ACHN (cell line): Measurements from ENCODE around the gene TMC5.
"Not testable (repeated sequence)": the region's sequence is repeated elsewhere in the genome, so short reads cannot be mapped to it uniquely, and the experiment has no call there.

Experiments
- DNase-seq: peaks from one replicate; pipeline ENCODE4 v3.0.0-alpha.2; 2015
- in situ Hi-C: cut with HindIII; loops from 2 replicates; pipeline ENCODE4 v1.10.0; 2017; ENCODE audit warnings: low sequenced_read_pairs, low pct_ligation_motif_present, low pct_unique_long_range_greater_than_20kb

Gene TMC5

GRCh38 chr16:19417640-19418039 is at the start of gene TMC5:
Gene TMC5, plus strand, starts transcription at chr16:19417883. Its CDS starts 22,156 bp downstream, at chr16:19440039.
- no peak for DNase-seq
- in situ Hi-C loops, result loop anchor here (25.0 kb wide), 1 partner anchor 95 kb away; the partner anchor contains the start of genes CCP110 and GDE1

DNA sequence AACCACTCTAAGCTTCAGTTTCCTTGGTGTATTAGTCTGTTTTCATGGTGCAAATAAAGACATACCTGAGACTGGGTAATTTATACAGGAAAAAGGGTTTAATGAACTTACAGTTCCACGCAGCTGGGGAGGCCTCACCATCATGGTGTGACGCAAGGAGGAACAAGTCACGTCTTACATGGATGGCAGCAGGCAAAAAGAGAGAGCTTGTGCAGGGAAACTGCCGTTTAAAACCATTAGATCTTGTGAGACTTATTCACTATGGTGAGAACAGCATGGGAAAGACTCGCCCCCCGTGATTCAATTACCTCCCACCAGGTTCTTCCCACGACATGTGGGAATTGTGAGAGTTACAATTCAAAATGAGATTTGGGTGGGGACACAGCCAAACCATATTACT is 45.1 kb upstream of the TMC5 start:
- DNase-seq, in situ Hi-C loops: not testable (repeated sequence)

GRCh38 chr16:19374402-19374801 is 43.3 kb upstream of the TMC5 start:
- no peak for DNase-seq
- in situ Hi-C loops, result no loop called here

DNA sequence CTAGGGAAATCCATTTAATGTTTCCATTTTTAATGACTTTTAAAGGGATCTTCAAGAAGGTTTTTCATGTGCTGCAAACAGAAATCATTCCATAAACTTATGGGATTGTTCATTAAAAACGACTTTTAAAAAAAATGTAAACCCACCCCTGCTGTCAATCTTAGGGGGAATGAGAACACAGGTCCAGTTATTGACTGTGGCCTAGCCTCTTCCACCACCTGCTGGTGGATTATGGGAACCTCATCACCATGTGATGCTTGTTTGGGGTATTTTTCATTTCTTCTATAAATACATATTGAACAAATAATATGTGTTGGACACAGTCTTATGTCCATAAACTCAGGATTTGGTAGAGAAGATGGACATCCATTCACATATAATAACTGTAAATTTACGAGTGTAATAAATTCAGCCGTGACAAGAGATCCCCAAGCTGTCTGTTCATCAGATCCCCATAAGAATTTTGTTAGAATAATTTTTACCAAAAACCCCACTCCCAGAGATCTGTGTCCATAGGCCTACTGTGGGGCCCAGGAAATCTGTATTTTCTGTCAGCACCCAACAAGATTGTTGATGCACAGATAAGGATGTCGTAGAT is 42.0 kb upstream of the TMC5 start:
- DNase-seq, result peak; percentile 64
- in situ Hi-C loops, result no loop called here

GRCh38 chr16:19377864-19378263 is 39.8 kb upstream of the TMC5 start:
- DNase-seq, result no peak
- in situ Hi-C loops, result no loop called here

- no peak for DNase-seq
- in situ Hi-C loops, result no loop called here
Measured at GRCh38 chr16:19378511-19378910, 39.2 kb upstream of the TMC5 start.

DNA sequence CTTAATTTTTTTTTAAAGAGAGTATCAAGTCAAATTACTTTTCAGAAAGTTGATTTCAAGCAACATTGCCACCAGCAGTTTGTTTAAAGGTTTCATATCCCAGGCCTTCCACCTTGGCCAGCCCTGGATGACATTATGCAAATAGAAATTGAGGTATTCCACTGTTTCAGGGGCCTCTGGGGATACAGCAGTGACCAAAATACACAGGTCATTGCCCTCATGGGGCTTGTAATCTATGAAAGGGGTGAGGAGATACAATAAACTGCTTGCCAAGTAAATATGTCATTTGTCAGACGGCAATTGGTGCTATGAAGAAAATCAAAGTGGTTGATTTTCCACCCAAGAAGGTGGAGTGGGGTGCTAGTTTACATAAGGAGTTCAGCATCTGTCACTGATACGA is 37.8 kb upstream of the TMC5 start:
- DNase-seq, result no peak
- in situ Hi-C loops, result no loop called here

- in situ Hi-C loops, result no loop called here
- DNase-seq, result no peak
Measured at GRCh38 chr16:19380328-19380727, 37.4 kb upstream of the TMC5 start.

GRCh38 chr16:19382084-19382801 is 35.4 kb upstream of the TMC5 start:
- no peak for DNase-seq
- in situ Hi-C loops, result no loop called here

DNA sequence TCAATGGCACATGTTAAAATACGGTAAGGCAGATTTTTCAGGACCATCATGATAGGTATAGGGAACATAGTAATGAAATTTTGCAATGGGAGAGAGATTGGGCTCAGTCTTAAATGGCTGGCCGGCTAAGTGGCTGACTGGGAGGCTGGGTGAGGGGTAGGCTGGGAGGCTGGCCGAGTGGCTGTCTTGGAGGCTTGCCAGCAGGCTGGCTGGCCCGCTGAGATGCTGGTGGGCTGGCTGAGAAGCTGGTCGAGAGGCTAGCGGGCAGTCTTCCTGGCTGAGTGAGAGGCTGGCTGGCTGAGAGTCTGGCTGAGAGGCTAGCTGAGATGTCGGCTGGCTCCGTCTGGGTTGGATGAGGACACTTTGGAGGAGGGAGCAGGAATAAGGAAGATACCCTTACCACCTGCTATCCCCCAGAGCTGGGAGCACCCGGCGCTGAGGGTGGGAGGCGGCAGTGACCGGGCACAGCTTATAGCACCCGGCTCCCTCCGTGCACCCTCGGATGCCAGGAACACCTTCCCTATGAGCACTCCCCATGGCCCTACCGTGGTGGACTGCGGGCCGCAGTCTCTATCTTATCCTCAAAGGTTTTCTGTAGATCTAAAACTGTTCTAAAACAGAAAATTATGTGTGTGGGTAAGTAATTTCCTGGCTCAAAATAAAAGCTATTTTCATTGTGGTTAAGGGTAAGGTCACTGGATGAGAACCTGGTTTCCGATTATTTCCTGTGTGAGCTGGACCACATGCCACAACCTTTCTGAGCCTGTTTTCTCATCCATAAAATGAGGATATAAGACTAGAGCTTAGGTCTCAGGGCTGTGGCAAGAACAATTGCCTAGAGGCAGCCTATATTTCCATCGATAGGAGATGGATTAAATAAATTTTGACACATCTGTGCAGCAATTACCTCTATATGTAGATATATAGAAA is 34.5 kb upstream of the TMC5 start:
- DNase-seq, result no peak
- in situ Hi-C loops, result no loop called here

DNA sequence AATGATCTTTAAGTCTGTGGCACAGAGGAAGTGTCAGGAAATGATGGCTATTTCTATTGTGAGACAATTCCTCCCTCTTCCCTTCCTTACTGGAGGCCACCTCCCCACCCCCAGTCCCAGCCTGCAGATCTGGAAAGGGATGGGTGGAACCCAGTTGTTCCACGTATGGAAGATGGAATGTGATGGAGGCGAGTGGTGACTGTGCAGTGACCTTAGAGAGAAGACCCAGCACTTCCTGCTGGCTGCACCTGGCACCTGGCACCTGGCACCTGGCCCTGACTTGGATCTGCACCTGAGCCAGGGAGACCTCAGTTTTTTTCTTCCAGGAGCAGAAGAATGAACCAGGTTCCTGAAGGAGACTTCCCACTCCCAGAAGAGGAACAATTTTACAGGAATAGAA is 33.0 kb upstream of the TMC5 start:
- peak; percentile 15 for DNase-seq
- in situ Hi-C loops, result no loop called here

DNA sequence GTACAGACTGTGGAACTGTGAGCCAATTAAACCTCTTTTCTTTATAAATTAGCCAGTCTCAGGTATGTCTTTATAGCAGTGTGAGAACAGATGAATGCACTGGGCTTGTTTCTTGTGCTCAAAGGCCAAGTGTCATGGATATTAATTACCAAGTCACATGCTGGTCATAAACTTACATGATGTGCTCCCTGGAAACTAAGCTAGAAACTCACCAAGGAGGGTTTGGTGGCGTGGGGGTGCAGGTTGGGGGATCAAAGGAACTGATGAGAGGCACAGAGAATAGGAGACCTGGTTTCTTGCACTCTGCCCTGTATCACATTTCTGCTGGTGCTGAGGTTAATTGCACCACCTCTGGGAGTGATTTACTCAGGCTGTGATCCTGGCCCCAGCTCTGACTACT is 31.2 kb upstream of the TMC5 start:
- DNase-seq, result no peak
- in situ Hi-C loops, result no loop called here

DNA sequence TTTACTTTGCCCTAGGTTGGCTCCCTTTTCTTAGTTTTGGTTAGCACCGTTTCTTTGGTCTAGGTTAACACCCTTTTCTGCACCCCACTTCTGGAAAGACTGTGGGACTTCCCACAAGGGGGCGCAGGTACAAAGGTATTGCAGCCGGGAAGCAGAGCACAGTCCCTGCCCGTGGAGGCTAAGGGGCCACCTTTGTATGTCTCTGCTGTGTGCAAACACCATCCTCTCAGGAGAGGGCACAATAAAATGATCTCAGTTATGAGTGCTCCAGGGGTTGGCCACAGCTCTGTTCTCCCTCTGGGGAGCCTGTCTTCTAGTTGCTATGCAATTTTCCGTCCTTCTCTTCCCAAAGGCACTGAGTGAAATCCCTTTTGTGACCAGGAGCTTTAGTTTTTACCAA is 28.4 kb upstream of the TMC5 start:
- in situ Hi-C loops, result no loop called here
- peak; percentile 70 for DNase-seq

- DNase-seq, in situ Hi-C loops: not testable (repeated sequence)
Measured at GRCh38 chr16:19391185-19391776, 26.4 kb upstream of the TMC5 start.

DNA sequence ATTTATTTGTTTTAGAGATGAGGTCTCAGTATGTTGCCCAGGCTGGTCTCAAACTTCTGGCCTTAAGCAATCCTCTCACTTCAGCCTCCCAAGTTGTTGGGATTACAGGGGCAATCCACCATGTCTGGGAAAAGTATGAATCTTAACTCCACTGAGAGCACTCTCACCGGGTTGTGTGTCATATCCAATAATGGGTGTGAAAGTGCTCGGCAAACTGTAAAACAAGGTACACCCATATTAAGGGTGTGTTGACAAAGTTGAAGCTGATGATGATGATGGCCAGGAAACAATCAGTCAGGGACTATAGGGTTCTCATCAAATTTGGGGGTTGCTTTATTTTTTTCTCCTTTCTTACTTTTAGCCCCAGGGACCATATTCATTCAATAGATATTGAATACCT is 25.3 kb upstream of the TMC5 start:
- in situ Hi-C loops, result no loop called here
- no peak for DNase-seq

DNA sequence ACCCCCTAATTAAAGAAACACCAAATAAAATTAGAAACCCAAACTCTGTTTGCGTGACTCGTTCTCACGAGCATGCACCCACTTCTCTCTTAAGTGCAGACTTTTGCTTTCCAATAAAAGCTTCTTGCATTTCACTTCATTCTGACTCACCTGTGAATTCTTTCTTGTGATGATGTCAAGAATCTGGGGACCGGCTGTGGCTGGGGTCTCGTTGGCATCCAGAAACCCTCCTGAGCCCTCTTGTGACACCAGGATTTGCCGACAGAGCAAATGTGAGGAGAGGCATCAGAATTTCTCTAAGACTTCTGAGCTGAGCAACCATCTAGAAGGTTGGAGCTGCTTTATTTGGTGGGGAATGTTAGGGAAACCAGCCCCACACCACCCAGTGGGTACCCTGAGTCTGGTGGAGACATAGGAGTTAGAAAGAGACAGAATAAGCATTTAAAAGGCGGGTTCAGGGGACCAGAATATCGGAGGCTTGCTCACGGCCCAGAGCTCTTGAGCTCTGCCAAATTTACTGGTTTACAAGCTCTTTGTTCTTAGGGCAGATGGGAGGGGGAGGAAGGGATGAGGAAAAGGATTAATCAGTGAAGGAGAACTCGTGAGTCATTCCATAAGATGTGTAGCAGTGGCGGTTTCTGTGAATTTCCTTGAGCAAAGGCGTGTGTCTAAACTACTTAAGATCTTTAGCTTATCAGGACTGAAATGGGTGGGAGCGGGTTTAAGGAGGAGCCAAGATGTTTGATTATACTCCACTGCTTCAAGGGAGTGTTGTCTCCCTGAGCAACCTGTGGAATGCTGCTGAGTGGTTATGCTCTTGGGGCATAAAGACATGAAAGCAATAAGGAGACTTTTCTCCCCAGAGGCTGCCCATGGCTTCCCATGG is 24.2 kb upstream of the TMC5 start:
- DNase-seq, result peak; percentile 80
- in situ Hi-C loops, result no loop called here

GRCh38 chr16:19395646-19396267 is 21.9 kb upstream of the TMC5 start:
- in situ Hi-C loops, DNase-seq: not testable (repeated sequence)
